ENCODE measurements around the gene AP5M1.

AP5M1 gene

GRCh38 chr14:57244106-57244505, 24.7 kb upstream of the AP5M1 start:
- TF ChIP-seq POLR2AphosphoS5 (IDR thresholded peaks at IDR 0.05; ENCODE audit: low read depth, low read length) (no peak), SIN3A (IDR thresholded peaks at IDR 0.05; ENCODE audit: borderline replicate concordance, insufficient read depth, low read length) (no peak), TAF1 (IDR thresholded peaks at IDR 0.05; ENCODE audit: borderline replicate concordance, insufficient read depth, low read length) (no peak), FOXP2 (optimal IDR thresholded peaks at IDR 0.05; ENCODE audit: borderline replicate concordance, extremely low read depth, extremely low read length, insufficient read depth) (no peak), REST (IDR thresholded peaks at IDR 0.05; ENCODE audit: insufficient read depth in 1 of 2, low read depth in 2 of 2, low read length in 2 of 2) (no peak)

GRCh38 chr14:57245941-57246340, 22.8 kb upstream of the AP5M1 start:
- no peak for TF ChIP-seq TAF1 (IDR thresholded peaks at IDR 0.05; ENCODE audit: borderline replicate concordance, insufficient read depth, low read length)
- TF ChIP-seq POLR2AphosphoS5 (IDR thresholded peaks at IDR 0.05; ENCODE audit: low read depth, low read length) = no peak
- no peak for TF ChIP-seq REST (IDR thresholded peaks at IDR 0.05; ENCODE audit: insufficient read depth in 1 of 2, low read depth in 2 of 2, low read length in 2 of 2)
- TF ChIP-seq SIN3A (IDR thresholded peaks at IDR 0.05; ENCODE audit: borderline replicate concordance, insufficient read depth, low read length) = no peak
- TF ChIP-seq FOXP2 (optimal IDR thresholded peaks at IDR 0.05; ENCODE audit: borderline replicate concordance, extremely low read depth, extremely low read length, insufficient read depth) = no peak

GRCh38 chr14:57246933-57247657, 21.7 kb upstream of the AP5M1 start:
- TF ChIP-seq TAF1 (IDR thresholded peaks at IDR 0.05; ENCODE audit: borderline replicate concordance, insufficient read depth, low read length) (no peak), POLR2AphosphoS5 (IDR thresholded peaks at IDR 0.05; ENCODE audit: low read depth, low read length) (no peak), SIN3A (IDR thresholded peaks at IDR 0.05; ENCODE audit: borderline replicate concordance, insufficient read depth, low read length) (no peak), FOXP2 (optimal IDR thresholded peaks at IDR 0.05; ENCODE audit: borderline replicate concordance, extremely low read depth, extremely low read length, insufficient read depth) (no peak), REST (IDR thresholded peaks at IDR 0.05; ENCODE audit: insufficient read depth in 1 of 2, low read depth in 2 of 2, low read length in 2 of 2) (no peak)

GRCh38 chr14:57254884-57255283, 13.9 kb upstream of the AP5M1 start:
- TF ChIP-seq FOXP2 (optimal IDR thresholded peaks at IDR 0.05; ENCODE audit: borderline replicate concordance, extremely low read depth, extremely low read length, insufficient read depth) = no peak
- TF ChIP-seq TAF1 (IDR thresholded peaks at IDR 0.05; ENCODE audit: borderline replicate concordance, insufficient read depth, low read length) = no peak
- TF ChIP-seq POLR2AphosphoS5 (IDR thresholded peaks at IDR 0.05; ENCODE audit: low read depth, low read length) = no peak
- TF ChIP-seq REST (IDR thresholded peaks at IDR 0.05; ENCODE audit: insufficient read depth in 1 of 2, low read depth in 2 of 2, low read length in 2 of 2) = no peak
- no peak for TF ChIP-seq SIN3A (IDR thresholded peaks at IDR 0.05; ENCODE audit: borderline replicate concordance, insufficient read depth, low read length)
